SK-N-DZ (cell line): ENCODE measurements around the gene EZR.

ENCODE experiments used
- DNase-seq: peaks from one replicate; pipeline ENCODE4 v3.0.0-alpha.2; 2015; ENCODE audit warnings: low spot score
- small RNA-seq, 2 experiments: library from RNA; depleted of rRNA; stranded (forward); fragments of <200 nt; gene quantifications; one replicate each; pipeline ENCODE3, GENCODE V24; 2014

Gene EZR

DNA sequence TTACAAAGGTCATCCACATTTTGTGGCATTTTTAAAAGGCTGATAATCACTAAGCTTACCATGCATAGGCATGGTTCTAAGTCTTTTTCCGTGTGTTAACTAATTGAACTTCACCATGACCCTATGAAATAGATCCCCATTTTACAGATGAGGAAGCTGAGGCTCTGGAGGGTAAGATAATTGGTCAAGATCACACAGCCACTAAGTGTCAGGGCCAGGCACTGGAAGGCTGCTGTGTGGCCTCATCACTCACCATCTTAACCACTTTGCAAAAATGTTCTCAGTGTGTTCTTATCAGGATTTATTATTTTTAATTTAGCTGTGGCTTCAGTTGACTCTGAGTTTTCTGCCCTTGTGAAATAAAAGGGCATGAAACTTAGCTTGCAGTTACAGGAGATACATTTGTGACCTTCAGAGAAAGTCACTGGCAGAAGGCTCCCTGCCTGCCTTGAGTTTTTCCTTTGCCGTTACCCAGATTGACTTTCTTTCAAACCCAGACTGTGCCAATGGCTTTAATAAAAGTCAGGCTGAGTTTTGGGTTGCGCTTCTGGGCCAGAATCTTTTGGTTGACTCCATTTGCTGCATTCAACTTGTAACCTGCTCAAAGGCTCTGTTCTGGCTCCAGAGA lies 82.0 kb downstream of the EZR start:
- DNase-seq = no peak

DNA sequence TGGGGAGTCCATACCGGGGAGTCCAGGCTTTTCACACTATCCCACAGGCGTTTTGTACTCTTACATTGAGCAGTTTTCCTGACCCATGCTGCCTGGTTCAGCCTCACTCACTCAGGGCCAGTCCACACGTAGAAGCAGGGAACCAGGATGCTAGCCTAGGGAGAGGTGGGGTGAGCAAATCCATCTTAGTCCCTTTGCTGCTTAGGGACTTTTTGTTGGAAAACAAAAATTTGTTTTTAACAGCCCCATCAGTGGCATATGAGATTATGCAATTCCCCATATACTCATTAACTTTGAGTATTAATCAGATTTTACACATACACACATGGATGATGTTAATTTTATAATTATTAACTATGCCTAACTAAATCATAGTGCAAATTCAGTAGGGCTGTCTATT lies 84.2 kb downstream of the EZR start:
- DNase-seq = no peak

DNA sequence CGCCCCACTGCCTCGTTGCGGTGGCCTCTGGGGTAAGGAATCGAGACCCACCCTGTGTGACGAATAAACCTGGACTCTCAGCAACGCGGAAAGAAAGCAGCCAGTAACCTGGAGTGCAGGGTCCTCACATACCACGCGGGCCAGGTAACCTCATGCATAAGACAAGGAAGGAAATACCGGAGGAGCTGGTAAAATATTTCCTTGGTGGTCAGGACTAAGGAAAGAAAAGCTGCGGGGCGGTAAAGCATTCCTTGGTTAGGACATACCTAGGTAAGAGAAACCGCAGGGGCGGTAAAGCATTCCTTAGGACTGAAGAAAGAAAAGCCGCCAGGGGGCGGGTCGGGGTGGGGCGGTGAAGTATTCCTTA lies 88.6 kb downstream of the EZR start:
- no peak for DNase-seq

DNA sequence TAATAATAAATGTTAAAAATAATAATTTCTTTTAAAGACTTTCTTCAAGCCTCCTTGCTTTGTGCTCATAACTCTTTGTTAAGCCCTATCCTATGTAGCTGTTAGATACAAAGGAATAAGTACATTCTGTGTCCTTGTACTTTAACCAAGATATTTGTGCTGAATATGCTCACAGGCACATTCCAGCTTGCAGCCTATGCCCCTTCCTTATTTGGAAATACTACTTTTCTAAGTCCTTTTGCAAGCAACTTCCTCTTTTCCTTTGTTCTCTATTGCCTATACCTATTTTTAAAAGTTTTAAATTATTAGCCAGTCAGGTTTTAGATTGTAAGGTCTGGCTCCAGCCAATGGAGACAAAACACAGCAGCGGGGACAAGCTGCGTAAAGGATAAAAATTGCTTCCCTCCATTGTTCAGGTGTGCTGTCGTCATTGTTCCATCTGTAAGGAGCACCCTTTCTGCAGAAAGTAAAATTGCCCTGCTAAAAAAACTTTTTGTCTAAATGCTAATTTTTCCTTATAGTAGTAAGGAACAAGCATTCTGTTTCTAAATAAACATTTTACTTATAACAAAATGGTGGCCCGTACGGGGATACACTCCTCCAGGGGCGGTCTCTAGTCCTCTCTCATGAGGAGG lies 89.1 kb downstream of the EZR start:
- DNase-seq = no peak

DNA sequence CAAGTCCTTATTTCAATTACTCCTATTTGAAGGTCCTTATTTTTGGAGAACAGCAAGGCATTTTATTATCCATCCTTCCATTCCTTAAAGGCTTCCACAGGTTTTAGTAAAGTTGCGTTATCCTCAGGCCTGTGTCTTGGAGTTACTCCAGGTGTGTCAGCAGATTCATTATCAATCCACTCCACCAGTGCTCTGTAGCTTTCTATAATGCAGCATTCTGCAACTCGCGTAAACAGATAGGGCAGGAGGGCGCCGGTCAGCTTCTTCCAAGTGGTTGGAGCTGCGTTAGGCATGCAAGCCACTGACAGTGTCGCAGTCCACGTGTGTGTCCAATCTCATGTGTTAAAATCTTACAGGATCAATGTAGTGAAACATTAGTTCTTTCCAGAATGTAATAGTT lies 93.5 kb downstream of the EZR start:
- no peak for DNase-seq

DNA sequence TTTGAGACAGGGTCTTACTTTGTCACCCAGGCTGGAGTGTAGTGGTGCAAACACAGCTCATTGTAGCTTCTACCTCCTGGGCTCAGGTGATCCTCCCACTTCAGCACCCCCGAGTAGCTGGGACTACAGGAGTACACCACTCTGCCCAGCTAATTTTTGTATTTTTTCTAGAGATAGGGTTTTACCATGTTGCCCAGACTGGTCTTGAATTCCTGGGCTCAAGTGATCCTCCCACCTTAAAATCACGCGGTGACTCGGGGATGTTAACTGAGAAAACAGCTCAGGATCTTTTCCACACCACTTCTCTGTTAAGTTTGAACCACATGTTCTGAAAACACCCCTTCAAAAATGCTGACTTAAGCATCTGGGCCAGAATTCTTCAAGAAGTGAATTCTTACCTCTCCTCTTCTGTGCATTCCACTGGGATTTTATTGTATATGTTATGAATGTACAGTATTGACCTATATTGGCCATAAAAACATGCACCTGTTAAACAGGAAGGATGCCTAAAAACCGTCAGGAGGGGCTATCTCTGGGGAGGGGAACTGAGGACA lies 96.9 kb downstream of the EZR start:
- DNase-seq = no peak

DNA sequence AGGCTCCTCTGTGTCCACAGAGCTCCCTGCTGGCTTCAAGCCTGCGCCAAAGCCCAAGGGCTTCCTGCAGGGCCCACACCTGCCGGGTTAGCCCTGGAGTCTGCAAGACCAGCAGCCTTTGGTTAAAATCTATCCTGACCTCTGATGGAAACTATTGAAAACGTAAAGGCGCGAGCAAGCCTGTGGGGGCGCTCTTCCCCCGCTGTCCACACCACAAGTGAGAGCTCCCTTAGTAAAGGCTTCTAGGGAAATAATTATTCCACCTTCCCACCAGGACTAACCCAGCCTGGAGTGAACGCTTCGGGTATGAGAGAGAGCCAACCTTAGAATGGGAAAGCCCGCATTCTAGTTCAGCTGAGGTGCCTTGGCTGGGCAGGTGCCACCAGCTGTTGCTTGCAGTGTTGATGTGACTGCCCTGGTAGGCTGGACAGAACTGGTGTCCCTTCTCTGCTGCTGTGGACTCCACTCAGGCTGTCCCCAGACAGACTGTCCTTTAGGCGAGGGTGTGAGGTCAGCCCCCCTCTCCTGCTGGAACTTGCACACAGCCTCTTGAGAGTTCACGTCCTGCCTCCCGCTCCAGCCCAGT lies 100.6 kb downstream of the EZR start:
- DNase-seq = no peak

DNA sequence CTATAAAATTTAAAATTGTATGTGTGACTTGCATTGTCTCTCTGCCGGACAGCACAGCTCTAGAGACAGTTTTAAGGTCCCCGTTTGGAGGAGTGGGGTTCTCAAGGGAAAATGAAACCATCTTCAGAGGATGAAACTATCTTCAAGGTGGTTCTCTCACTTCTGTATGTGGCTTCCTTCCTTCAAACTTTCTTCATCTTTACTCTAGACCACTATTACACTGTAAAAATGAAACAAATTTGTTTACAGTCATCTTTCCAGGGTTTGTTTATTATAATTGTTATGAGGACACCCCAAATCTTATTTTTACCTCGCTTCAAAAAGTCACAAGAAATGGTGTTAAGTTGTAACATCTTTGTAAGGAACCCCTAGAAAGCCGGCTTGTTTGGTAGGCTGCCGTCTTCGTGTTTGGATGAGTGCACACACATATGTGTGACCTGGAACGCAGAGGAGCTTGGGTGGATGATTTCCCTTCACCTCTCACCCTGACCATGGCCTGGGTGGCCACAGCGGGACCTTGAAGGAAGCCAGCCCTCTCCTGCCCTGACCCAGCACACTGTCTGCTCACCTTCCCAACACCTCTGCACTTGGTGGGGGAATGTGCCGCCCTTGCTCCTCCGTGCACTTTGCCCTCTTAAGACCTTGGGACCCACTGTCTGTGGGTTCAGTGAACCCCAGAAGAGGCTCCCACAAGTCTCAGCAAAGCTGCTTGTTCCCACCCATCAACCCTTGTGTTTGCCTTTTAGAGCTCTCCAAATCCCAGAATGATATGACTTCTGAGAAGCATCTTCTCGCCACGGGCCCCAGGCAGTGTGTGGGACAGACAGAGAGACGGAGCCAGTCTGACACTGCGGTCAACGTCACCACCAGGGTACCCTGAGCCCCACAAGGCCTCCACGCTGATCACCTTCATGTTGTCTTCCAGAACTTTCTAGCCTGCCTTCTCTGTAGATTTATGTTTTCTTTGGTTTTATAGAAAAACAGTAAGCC lies 101.5 kb downstream of the EZR start:
- no peak for DNase-seq

Small RNA genes within 50 kb of the gene (small RNA-seq; reads per million reads assigned to genes)
- 0 reads per million in 2 experiments for gene MIR3918
